PC-3 (cell line): ENCODE results near the gene PAPOLG. TPM values are rescaled to one million over a fixed set of nuclear protein-coding genes. Genes with fewer than 3 reads are reported as not detected.
A peak's percentile ranks its signal among the peaks of the same experiment; 100 is the strongest.
"Not testable (repeated sequence)": the region's sequence is repeated elsewhere in the genome, so short reads cannot be mapped to it uniquely, and the experiment has no call there.

Experiments used
- ATAC-seq: fragments of 200-7000 bp; cut with Tn5 transposase; 2 replicates; pipeline ENCODE4 v1.9.1; 2020; ENCODE audit warnings: mild to moderate bottlenecking, moderate library complexity
- BruUV-seq: library from RNA; stranded (reverse); fragments of 400-500 nt; replicated peaks from 2 replicates; lab custom pipeline; 2021; lab: Mats Ljungman, UMichigan
- CTCF ChIA-PET: fragments of 300-600 bp; sonication (Branson Sonifier 250); formaldehyde crosslinking; loops from one replicate; lab custom pipeline; 2022; ENCODE audit warnings: antibody characterized with exemption; lab: Charles Lee
- POLR2A ChIA-PET: fragments of 300-600 bp; sonication (Branson Sonifier 250); formaldehyde crosslinking; loops from one replicate; lab custom pipeline; 2022; ENCODE audit warnings: antibody characterized with exemption; ENCODE audit not compliant: unreplicated experiment; lab: Charles Lee
- DNase-seq: peaks from one replicate; pipeline ENCODE4 v3.0.0-alpha.2; 2015
- H2AFZ ChIP-seq: fragments of 300-600 bp; sonication (generic); 2 replicates; pipeline ENCODE4 v1.6.0; 2016; ENCODE audit warnings: antibody characterized with exemption, low read length
- H3F3A ChIP-seq: fragments of 300-600 bp; sonication (generic); one replicate; pipeline ENCODE4 v1.6.0; 2017; ENCODE audit warnings: antibody characterized with exemption, low read length, control low read depth, mild to moderate bottlenecking; ENCODE audit not compliant: unreplicated experiment
- H3K27ac ChIP-seq: fragments of 300-600 bp; sonication (generic); 2 replicates; pipeline ENCODE4 v1.5.1; 2016; ENCODE audit warnings: mild to moderate bottlenecking, low read length
- H3K27me3 ChIP-seq: fragments of 300-600 bp; sonication (generic); 2 replicates; pipeline ENCODE4 v1.6.1; 2016; ENCODE audit warnings: low read length, mixed read lengths
- H3K36me3 ChIP-seq: fragments of 300-600 bp; sonication (generic); 2 replicates; pipeline ENCODE4 v1.6.1; 2016; ENCODE audit warnings: low read depth, mixed run types, low read length, mixed read lengths
- H3K4me1 ChIP-seq: fragments of 300-600 bp; sonication (generic); 2 replicates; pipeline ENCODE4 v1.5.1; 2016; ENCODE audit warnings: low read length; ENCODE audit not compliant: insufficient read depth
- H3K4me2 ChIP-seq: fragments of 300-600 bp; sonication (generic); 2 replicates; pipeline ENCODE4 v1.6.0; 2016; ENCODE audit warnings: low read length
- H3K4me3 ChIP-seq: fragments of 300-600 bp; sonication (generic); 2 replicates; pipeline ENCODE4 v1.5.1; 2016; ENCODE audit warnings: mild to moderate bottlenecking, low read length, mixed read lengths
- H3K79me2 ChIP-seq: fragments of 300-600 bp; sonication (generic); 2 replicates; pipeline ENCODE4 v1.6.1; 2017; ENCODE audit warnings: low read length, mixed read lengths
- H3K9ac ChIP-seq: fragments of 300-600 bp; sonication (generic); 2 replicates; pipeline ENCODE4 v1.6.0; 2016; ENCODE audit warnings: mild to moderate bottlenecking, low read length
- H3K9me2 ChIP-seq: fragments of 300-600 bp; sonication (generic); replicated peaks from 2 replicates; pipeline ENCODE4 v1.6.1; 2016; ENCODE audit warnings: mixed run types, low read length, mixed read lengths
- H3K9me3 ChIP-seq: fragments of 300-600 bp; sonication (generic); 2 replicates; pipeline ENCODE4 v1.6.1; 2016; ENCODE audit warnings: low read length, mixed read lengths
- H4K20me1 ChIP-seq: fragments of 300-600 bp; sonication (generic); 2 replicates; pipeline ENCODE4 v1.6.1; 2016; ENCODE audit warnings: low read length, mixed read lengths
- EZH2 ChIP-seq: fragments of 300-600 bp; sonication (generic); IDR thresholded peaks from one replicate; pipeline ENCODE4 v1.6.1; 2017; ENCODE audit warnings: antibody characterized with exemption, mild to moderate bottlenecking, low read length; ENCODE audit not compliant: unreplicated experiment
- EZH2phosphoT487 ChIP-seq: fragments of 300-600 bp; sonication (generic); IDR thresholded peaks from 2 replicates; pipeline ENCODE4 v1.6.1; 2018; ENCODE audit warnings: mild to moderate bottlenecking, antibody characterized with exemption, low read length, borderline replicate concordance
- intact Hi-C: fragments of 100-400 bp; cut with micrococcal nuclease; formaldehyde crosslinking; loops from 2 replicates; pipeline ENCODE4 v1.9.0; 2023
- total RNA-seq: library from RNA; depleted of rRNA; stranded (reverse); fragments of >200 nt; gene quantifications from 2 replicates; pipeline ENCODE4 v1.2.3, GENCODE V29; 2014
- TF ChIP-seq, protein P1 (sequence below): fragments of 300-600 bp; sonication (generic); conservative IDR thresholded peaks from 2 replicates; pipeline ENCODE4 v1.5.1; 2017; ENCODE audit warnings: antibody characterized with exemption, low read depth, mild to moderate bottlenecking, low read length

The PAPOLG gene
- total RNA-seq, 1 experiment from 2014 or later, result 7.1 TPM

DNA sequence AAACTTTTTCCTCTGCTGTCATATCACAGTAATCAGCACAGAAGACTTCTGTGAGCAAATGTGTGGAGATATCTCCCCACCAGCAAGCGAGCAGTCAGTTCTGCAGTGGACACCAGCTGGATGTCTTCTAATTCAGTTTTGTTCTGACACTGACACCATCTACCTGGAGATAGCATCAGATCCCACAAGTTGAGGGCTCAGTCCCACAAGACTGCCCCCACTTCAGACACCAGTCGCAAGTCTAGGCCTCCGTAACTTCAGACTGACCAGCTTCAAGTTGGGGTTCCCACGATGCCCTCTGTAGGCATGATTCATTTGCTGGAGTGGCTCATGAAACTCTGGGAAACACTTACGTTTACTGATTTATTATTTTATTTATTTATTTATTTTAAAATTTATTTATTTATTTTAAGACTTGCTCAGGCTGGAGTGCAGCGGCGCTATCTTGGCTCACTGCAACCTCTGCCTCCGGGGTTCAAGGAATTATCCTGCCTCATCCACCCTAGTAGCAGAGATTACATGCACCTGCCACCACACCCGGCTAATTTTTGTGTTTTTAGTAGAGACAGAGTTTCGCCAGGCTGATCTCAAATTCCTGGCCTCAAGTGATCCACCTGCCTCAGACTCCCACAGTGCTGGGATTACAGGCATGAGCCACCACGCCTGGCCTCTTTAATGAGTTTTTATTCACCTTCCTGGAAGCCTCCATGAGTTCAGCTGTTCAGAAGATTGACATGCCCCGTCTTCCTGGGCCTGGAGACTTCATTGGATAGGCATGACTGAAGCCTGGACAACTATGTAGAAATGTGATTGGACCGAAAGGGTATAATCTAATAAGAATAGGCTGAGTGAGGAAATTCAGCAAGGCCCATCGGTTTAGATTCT, 55.7 kb downstream of the PAPOLG start:
- TF ChIP-seq EZH2phosphoT487, result no peak
- TF ChIP-seq, protein P1, sequence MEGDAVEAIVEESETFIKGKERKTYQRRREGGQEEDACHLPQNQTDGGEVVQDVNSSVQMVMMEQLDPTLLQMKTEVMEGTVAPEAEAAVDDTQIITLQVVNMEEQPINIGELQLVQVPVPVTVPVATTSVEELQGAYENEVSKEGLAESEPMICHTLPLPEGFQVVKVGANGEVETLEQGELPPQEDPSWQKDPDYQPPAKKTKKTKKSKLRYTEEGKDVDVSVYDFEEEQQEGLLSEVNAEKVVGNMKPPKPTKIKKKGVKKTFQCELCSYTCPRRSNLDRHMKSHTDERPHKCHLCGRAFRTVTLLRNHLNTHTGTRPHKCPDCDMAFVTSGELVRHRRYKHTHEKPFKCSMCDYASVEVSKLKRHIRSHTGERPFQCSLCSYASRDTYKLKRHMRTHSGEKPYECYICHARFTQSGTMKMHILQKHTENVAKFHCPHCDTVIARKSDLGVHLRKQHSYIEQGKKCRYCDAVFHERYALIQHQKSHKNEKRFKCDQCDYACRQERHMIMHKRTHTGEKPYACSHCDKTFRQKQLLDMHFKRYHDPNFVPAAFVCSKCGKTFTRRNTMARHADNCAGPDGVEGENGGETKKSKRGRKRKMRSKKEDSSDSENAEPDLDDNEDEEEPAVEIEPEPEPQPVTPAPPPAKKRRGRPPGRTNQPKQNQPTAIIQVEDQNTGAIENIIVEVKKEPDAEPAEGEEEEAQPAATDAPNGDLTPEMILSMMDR, result no peak
- no peak for TF ChIP-seq EZH2
- Histone ChIP-seq H3K4me1 (no peaks in the 10 kb centered on the region), H3K27me3 (0 out of 2 replicates have a peak, but pooled peaks cover 7% of the 10 kb centered on the region), H3K79me2 (no peaks in the 10 kb centered on the region), H3K36me3 (no peaks in the 10 kb centered on the region), H3F3A (no peaks in the 10 kb centered on the region), H3K9me3 (no peaks in the 10 kb centered on the region), H2AFZ (no peak overlapping the region), H3K4me2 (no peak overlapping the region), H3K4me3 (no peak overlapping the region), H4K20me1 (no peaks in the 10 kb centered on the region), H3K9me2 (no peaks in the 10 kb centered on the region), H3K27ac (no peak overlapping the region), H3K9ac (no peak overlapping the region)
- intact Hi-C loops, result no loop called here
- POLR2A ChIA-PET, result no interaction called here
- BruUV-seq, result no TSS peak
- CTCF ChIA-PET, result no interaction called here
- DNase-seq (no peak), ATAC-seq (no peak)

DNA sequence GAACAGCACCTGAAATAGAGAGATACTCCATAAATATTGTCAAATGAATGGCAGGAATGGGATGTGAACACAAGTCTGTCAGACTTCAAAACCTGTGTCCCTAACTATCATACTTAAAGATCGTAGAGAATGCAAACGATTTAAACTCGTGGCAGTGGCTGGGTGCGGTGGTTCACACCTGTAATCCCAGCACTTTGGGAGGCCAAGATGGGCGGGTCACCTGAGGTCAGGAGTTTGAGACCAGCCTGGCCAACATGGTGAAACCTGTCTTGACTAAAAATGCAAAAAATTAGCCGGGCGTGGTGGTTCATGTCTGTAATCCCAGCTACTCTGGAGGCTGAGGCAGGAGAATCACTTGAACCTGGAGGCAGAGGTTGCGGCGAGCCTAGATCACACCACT, 61.1 kb downstream of the PAPOLG start:
- H3F3A ChIP-seq, CTCF ChIA-PET, H3K9ac ChIP-seq, H3K79me2 ChIP-seq, H3K36me3 ChIP-seq, H3K4me1 ChIP-seq, H3K27ac ChIP-seq, H3K4me3 ChIP-seq, H2AFZ ChIP-seq, intact Hi-C loops, H3K9me3 ChIP-seq, H4K20me1 ChIP-seq, BruUV-seq, H3K9me2 ChIP-seq, H3K4me2 ChIP-seq, POLR2A ChIA-PET, DNase-seq, ATAC-seq, H3K27me3 ChIP-seq: not testable (repeated sequence)

DNA sequence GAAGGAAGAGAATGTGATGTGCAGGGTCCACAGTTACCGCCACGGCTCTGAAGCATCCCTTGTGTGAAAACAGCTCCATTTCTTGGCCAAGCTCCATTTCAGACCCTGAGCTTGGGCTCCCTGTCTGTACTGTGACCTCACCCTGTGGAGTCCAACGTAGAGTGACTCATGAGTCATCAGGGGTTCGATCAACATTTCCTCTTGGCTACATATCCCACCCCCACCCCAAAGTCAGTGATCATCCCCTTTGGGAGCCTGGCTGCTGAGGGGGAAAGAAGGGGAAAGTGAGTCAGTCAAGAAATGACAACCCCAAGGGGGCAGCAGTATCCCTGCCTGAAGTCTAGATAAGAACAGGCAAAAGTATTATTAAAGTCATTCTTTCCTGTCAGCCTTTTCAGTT, 62.2 kb downstream of the PAPOLG start:
- Histone ChIP-seq H3K9me3 (no peaks in the 10 kb centered on the region), H3K9me2 (no peaks in the 10 kb centered on the region), H3K36me3 (no peaks in the 10 kb centered on the region), H3K27ac (no peak overlapping the region), H3K9ac (no peak overlapping the region), H3K79me2 (no peaks in the 10 kb centered on the region), H3K4me2 (no peak overlapping the region), H3K4me3 (no peak overlapping the region), H3K27me3 (0 out of 2 replicates have a peak, but pooled peaks cover 7% of the 10 kb centered on the region), H3K4me1 (no peaks in the 10 kb centered on the region), H3F3A (no peaks in the 10 kb centered on the region), H2AFZ (no peak overlapping the region), H4K20me1 (no peaks in the 10 kb centered on the region)
- TF ChIP-seq EZH2phosphoT487, result no peak
- TF ChIP-seq, protein P1, result peak; percentile 45
- ATAC-seq, result no peak
- no TSS peak for BruUV-seq
- intact Hi-C loops, result no loop called here
- peak; percentile 19 for DNase-seq
- ChIA-PET CTCF (no interaction called here), POLR2A (interaction anchor here (0.6 kb wide), 1 partner anchor 64 kb away, joined by 8 read pairs; no protein-coding TSS in a partner anchor)
